Gastrocnemius medialis (tissue), 4 donors: ENCODE data around the gene FARP1. TPM values are rescaled to one million over a fixed set of nuclear protein-coding genes. Genes with fewer than 3 reads are reported as not detected.

Source experiments
- ATAC-seq, 2 donors: fragments of 150-250 bp; one replicate each; pipeline ENCODE4 v1.9.1; 2016
- DNase-seq, 2 donors: peaks; one replicate each; pipeline ENCODE4 v3.0.0-alpha.2; 2019
- H3K27ac ChIP-seq, 4 donors: fragments of 200-600 bp; sonication (generic); 1 replicate in 1 of 4; 2 replicates in 3 of 4; pipeline ENCODE4 v1.5.1; 2016 to 2018; ENCODE audit warnings: mild to moderate bottlenecking in 2 of 4, moderate library complexity in 1 of 4
- H3K27me3 ChIP-seq, 3 donors: fragments of 200-600 bp; sonication (generic) in 2 of 3; 1 replicate in 1 of 3; 2 replicates in 2 of 3; pipeline versions ENCODE4 v1.5.1 to v1.6.0; 2016 to 2019; ENCODE audit warnings: mild to moderate bottlenecking in 1 of 3, moderate library complexity in 1 of 3
- H3K36me3 ChIP-seq, 2 donors: fragments of 200-600 bp; sonication (generic) in 1 of 2; one replicate each; pipeline ENCODE4 v1.5.1; 2017 to 2018
- H3K4me1 ChIP-seq, 2 donors: fragments of 200-600 bp; sonication (generic) in 1 of 2; one replicate each; pipeline ENCODE4 v1.5.1; 2016 to 2017; ENCODE audit warnings: mild to moderate bottlenecking in 2 of 2
- H3K4me3 ChIP-seq, 4 donors: fragments of 200-600 bp; sonication (generic) in 3 of 4; 1 replicate in 1 of 4; 2 replicates in 3 of 4; pipeline ENCODE4 v1.5.1; 2016 to 2019; ENCODE audit warnings: mild to moderate bottlenecking in 2 of 4
- H3K9me3 ChIP-seq, 3 donors: fragments of 200-600 bp; sonication (generic) in 2 of 3; 1 replicate in 1 of 3; 2 replicates in 2 of 3; pipeline ENCODE4 v1.5.1; 2016 to 2019
- CTCF ChIP-seq, 5 experiments: fragments of 450-650 bp in 3 of 5; fragments of 200-600 bp in 2 of 5; sonication (generic) in 2 of 5; IDR thresholded peaks in 4 of 5; conservative IDR thresholded peaks in 1 of 5; 1 replicate in 4 of 5; 2 replicates in 1 of 5; pipeline ENCODE4 v1.5.1; 2016 to 2019; ENCODE audit warnings: antibody characterized with exemption in 5 of 5, mild to moderate bottlenecking in 3 of 5, moderate library complexity in 3 of 5
- POLR2A ChIP-seq, 2 donors: fragments of 450-650 bp; IDR thresholded peaks; one replicate each; pipeline ENCODE4 v1.6.1; 2017; ENCODE audit warnings: antibody characterized with exemption in 2 of 2, mild to moderate bottlenecking in 2 of 2, moderate library complexity in 2 of 2
- in situ Hi-C, 4 donors: fragments of 200-750 bp; cut with MboI; loops; one replicate each; pipeline versions ENCODE4 v1.15.0 to v1.8.0; 2017; ENCODE audit warnings: low sequenced_read_pairs in 4 of 4
- intact Hi-C: fragments of 100-400 bp; cut with DNase I; formaldehyde crosslinking; loops from one replicate; pipeline ENCODE4 v1.15.1; 2023; ENCODE audit warnings: low total_unique reads
- total RNA-seq, 4 donors: library from RNA; depleted of rRNA; stranded (reverse); fragments of >200 nt; gene quantifications; one replicate each; pipeline versions ENCODE4 v1.1.0 to v1.2.3, GENCODE V29; 2016

Gene FARP1
- total RNA-seq, 4 donors from 2014 or later: 3.5 to 9.8 (median 4.9) TPM

- in situ Hi-C loops (no loop called here), intact Hi-C loops (no loop called here)
- TF ChIP-seq CTCF (IDR thresholded peaks at IDR 0.05 in 4 of 5, conservative IDR thresholded peaks at IDR 0.05 in 1 of 5) (no peak), POLR2A (IDR thresholded peaks at IDR 0.05) (no peak)
- no peak overlapping the region for H3K4me3 ChIP-seq
- no peak overlapping the region for H3K27ac ChIP-seq
- H3K27me3 ChIP-seq: no peaks in the 10 kb centered on the region
- no peaks in the 10 kb centered on the region for H3K9me3 ChIP-seq
- DNase-seq (no peak), ATAC-seq (no peak)
- no peaks in the 10 kb centered on the region for H3K36me3 ChIP-seq
- no peaks in the 10 kb centered on the region for H3K4me1 ChIP-seq
These were observed 170.4 kb downstream of the FARP1 start for GRCh38 chr13:98313023-98313921.

DNA sequence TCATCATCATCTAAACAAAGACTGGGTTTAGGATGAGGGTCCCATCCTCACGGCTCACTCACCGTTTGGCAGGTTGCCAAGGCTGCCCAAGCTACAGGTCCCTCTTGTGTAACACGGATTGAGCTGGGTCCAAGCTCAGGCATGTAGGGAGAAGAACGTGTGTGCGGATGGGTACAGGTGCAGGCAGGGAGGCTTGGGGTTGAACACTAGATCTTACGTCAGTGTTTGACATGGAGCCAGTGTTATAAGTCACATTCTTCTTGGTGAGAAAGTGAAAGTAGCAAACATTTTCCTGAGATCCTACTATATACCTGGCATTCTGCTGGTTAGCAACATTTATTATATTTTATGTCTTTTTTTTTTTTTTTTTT lies 171.0 kb downstream of the FARP1 start:
- intact Hi-C loops: no loop called here

GRCh38 chr13:98315466-98315865 lies 172.6 kb downstream of the FARP1 start:
- TF ChIP-seq CTCF (IDR thresholded peaks at IDR 0.05 in 4 of 5, conservative IDR thresholded peaks at IDR 0.05 in 1 of 5) (no peak), POLR2A (IDR thresholded peaks at IDR 0.05) (no peak)
- H3K4me1 ChIP-seq: no peaks in the 10 kb centered on the region
- intact Hi-C loops (no loop called here), in situ Hi-C loops (no loop called here)
- ATAC-seq: no peak
- no peak overlapping the region for H3K27ac ChIP-seq
- no peak for DNase-seq
- no peak overlapping the region for H3K4me3 ChIP-seq
- H3K27me3 ChIP-seq: no peaks in the 10 kb centered on the region
- H3K9me3 ChIP-seq: no peaks in the 10 kb centered on the region
- H3K36me3 ChIP-seq: no peaks in the 10 kb centered on the region

More for the DNA sequence above, 171.0 kb downstream of the FARP1 start:
- no peaks in the 10 kb centered on the region for H3K4me1 ChIP-seq
- TF ChIP-seq CTCF (IDR thresholded peaks at IDR 0.05 in 4 of 5, conservative IDR thresholded peaks at IDR 0.05 in 1 of 5): no peak
- no peak for TF ChIP-seq POLR2A (IDR thresholded peaks at IDR 0.05)
- no peak overlapping the region for H3K4me3 ChIP-seq
- H3K27ac ChIP-seq: no peak overlapping the region
- no peaks in the 10 kb centered on the region for H3K9me3 ChIP-seq
- in situ Hi-C loops: no loop called here
- H3K27me3 ChIP-seq: no peaks in the 10 kb centered on the region
- ATAC-seq (no peak), DNase-seq (no peak)
- H3K36me3 ChIP-seq: no peaks in the 10 kb centered on the region

- intact Hi-C loops (no loop called here), in situ Hi-C loops (no loop called here)
- ATAC-seq: no peak
These were observed 173.0 kb downstream of the FARP1 start for GRCh38 chr13:98315902-98316301.

More at GRCh38 chr13:98315902-98316301, 173.0 kb downstream of the FARP1 start:
- DNase-seq: no peak
- TF ChIP-seq POLR2A (IDR thresholded peaks at IDR 0.05) (no peak), CTCF (IDR thresholded peaks at IDR 0.05 in 4 of 5, conservative IDR thresholded peaks at IDR 0.05 in 1 of 5) (no peak)
- H3K4me1 ChIP-seq: no peaks in the 10 kb centered on the region
- H3K27me3 ChIP-seq: no peaks in the 10 kb centered on the region
- H3K36me3 ChIP-seq: no peaks in the 10 kb centered on the region
- H3K4me3 ChIP-seq: no peak overlapping the region
- H3K9me3 ChIP-seq: no peaks in the 10 kb centered on the region
- no peak overlapping the region for H3K27ac ChIP-seq
